GM23338 (cell line): ENCODE measurements around the gene CYP4B1.

ENCODE experiments used
- CTCF ChIP-seq, 2 experiments: fragments of 200-600 bp in 1 of 2; sonication (generic) in 1 of 2; conservative IDR thresholded peaks; 2 replicates each; pipeline versions ENCODE4 v1.5.1 to v1.6.1; 2016 to 2017; ENCODE audit warnings: antibody characterized with exemption in 2 of 2, low read depth in 2 of 2, mild to moderate bottlenecking in 2 of 2, moderate library complexity in 1 of 2
- POLR2AphosphoS5 ChIP-seq: IDR thresholded peaks from 2 replicates; pipeline ENCODE4 v1.6.1; 2016; ENCODE audit warnings: antibody characterized with exemption, low read depth

- TF ChIP-seq POLR2AphosphoS5 (no peak), CTCF (conservative IDR thresholded peaks at IDR 0.05; ENCODE audit: low read depth in 2 of 2) (no peak)
These were observed 26.3 kb upstream of the CYP4B1 start for GRCh38 chr1:46772571-46772970.
